Hematopoietic multipotent progenitor cell treated with erythropoietin and hydrocortisone succinate and interleukin-3 and kit ligand, for 17 days (in vitro differentiated cells): ENCODE measurements around the gene KCNG4.
"Not testable (repeated sequence)": the region's sequence is repeated elsewhere in the genome, so short reads cannot be mapped to it uniquely, and the experiment has no call there.

Experiments used
- DNase-seq: peaks from one replicate; pipeline ENCODE4 v3.0.0-alpha.2; 2015; ENCODE audit warnings: low spot score

Gene KCNG4

GRCh38 chr16:84205976-84206691, 33.7 kb downstream of the KCNG4 start:
- no peak for DNase-seq

GRCh38 chr16:84205123-84205522, 34.7 kb downstream of the KCNG4 start:
- DNase-seq: not testable (repeated sequence)

GRCh38 chr16:84204551-84204950, 35.3 kb downstream of the KCNG4 start:
- not testable (repeated sequence) for DNase-seq

- DNase-seq: no peak
These were observed 40.0 kb downstream of the KCNG4 start for GRCh38 chr16:84199861-84200260.

GRCh38 chr16:84199097-84199496, 40.7 kb downstream of the KCNG4 start:
- DNase-seq: no peak

- no peak for DNase-seq
These were observed 41.4 kb downstream of the KCNG4 start for GRCh38 chr16:84198401-84198800.

- no peak for DNase-seq
These were observed 42.2 kb downstream of the KCNG4 start for GRCh38 chr16:84197466-84198128.

- DNase-seq: no peak
These were observed 43.0 kb downstream of the KCNG4 start for GRCh38 chr16:84196727-84197394.

GRCh38 chr16:84196101-84196500, 43.7 kb downstream of the KCNG4 start:
- no peak for DNase-seq

GRCh38 chr16:84195201-84196093, 44.4 kb downstream of the KCNG4 start:
- DNase-seq: no peak

- no peak for DNase-seq
These were observed 45.2 kb downstream of the KCNG4 start for GRCh38 chr16:84194470-84195200.

- DNase-seq: no peak
These were observed 45.8 kb downstream of the KCNG4 start for GRCh38 chr16:84194018-84194417.

- DNase-seq: no peak
These were observed 46.3 kb downstream of the KCNG4 start for GRCh38 chr16:84193480-84193879.

- no peak for DNase-seq
These were observed 48.3 kb downstream of the KCNG4 start for GRCh38 chr16:84191466-84191865.

- no peak for DNase-seq
These were observed 49.0 kb downstream of the KCNG4 start, which contains the start of gene ADAD2 for GRCh38 chr16:84190731-84191388. Gene ADAD2, plus strand, starts transcription at chr16:84191157. Its CDS starts 74 bp downstream, at chr16:84191231.

- DNase-seq: peak; percentile 96
These were observed 53.0 kb downstream of the KCNG4 start, which contains the start of gene TAF1C for GRCh38 chr16:84186685-84187437. Gene TAF1C, minus strand, starts transcription at chr16:84187057. Its CDS starts 2,069 bp downstream, at chr16:84184988.

GRCh38 chr16:84184775-84185174, 55.0 kb downstream of the KCNG4 start:
- DNase-seq: no peak

GRCh38 chr16:84183911-84184591, 55.8 kb downstream of the KCNG4 start:
- DNase-seq: no peak

- DNase-seq: no peak
These were observed 56.3 kb downstream of the KCNG4 start for GRCh38 chr16:84183572-84183875.
